Measurements from ENCODE around the gene CFTR. TPM values are rescaled to one million over a fixed set of nuclear protein-coding genes. Genes with fewer than 3 reads are reported as not detected.

CFTR gene
- total and polyA plus RNA-seq, 4 experiments from 2014 or later: not detected

DNA sequence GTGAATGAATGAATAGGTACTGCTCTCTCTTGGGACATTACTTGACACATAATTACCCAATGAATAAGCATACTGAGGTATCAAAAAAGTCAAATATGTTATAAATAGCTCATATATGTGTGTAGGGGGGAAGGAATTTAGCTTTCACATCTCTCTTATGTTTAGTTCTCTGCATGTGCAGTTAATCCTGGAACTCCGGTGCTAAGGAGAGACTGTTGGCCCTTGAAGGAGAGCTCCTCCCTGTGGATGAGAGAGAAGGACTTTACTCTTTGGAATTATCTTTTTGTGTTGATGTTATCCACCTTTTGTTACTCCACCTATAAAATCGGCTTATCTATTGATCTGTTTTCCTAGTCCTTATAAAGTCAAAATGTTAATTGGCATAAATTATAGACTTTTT, 1.2 kb downstream of the CFTR start:
- CTCF ChIA-PET (ENCODE audit: partially characterized antibody): no interaction called here
- no peaks in the 10 kb centered on the region for H3K9me3 ChIP-seq (ENCODE audit: control insufficient read depth in 1 of 2, low read length in 2 of 2)
- Mint-ChIP-seq H3K36me3 (no peaks in the 10 kb centered on the region), H3K9me3 (peaks cover 0 to 6% (median 2%) of the 10 kb centered on the region in 8 donors), H3K4me3 (no peak overlapping the region), H3K27ac (no peak overlapping the region), H3K27me3 (peaks cover 14 to 15% of the 10 kb centered on the region in 2 donors), H3K4me1 (peaks cover 0 to 4% (median 2%) of the 10 kb centered on the region in 4 donors)
- no peaks in the 10 kb centered on the region for H3K4me1 ChIP-seq (ENCODE audit: insufficient read depth, low read length)
- H3K27ac ChIP-seq (ENCODE audit: low read depth, low read length): no peak overlapping the region
- POLR2A ChIA-PET (ENCODE audit: partially characterized antibody): no interaction called here
- intact Hi-C loops (cut with micrococcal nuclease): no loop called here
- H3K27me3 ChIP-seq (ENCODE audit: insufficient read depth, low read length): no peaks in the 10 kb centered on the region
- H3K4me3 ChIP-seq (ENCODE audit: low read length in 2 of 2): no peak overlapping the region
- no peaks in the 10 kb centered on the region for H3K36me3 ChIP-seq (ENCODE audit: insufficient read depth, low read length)
- DNase-seq: no peak

DNA sequence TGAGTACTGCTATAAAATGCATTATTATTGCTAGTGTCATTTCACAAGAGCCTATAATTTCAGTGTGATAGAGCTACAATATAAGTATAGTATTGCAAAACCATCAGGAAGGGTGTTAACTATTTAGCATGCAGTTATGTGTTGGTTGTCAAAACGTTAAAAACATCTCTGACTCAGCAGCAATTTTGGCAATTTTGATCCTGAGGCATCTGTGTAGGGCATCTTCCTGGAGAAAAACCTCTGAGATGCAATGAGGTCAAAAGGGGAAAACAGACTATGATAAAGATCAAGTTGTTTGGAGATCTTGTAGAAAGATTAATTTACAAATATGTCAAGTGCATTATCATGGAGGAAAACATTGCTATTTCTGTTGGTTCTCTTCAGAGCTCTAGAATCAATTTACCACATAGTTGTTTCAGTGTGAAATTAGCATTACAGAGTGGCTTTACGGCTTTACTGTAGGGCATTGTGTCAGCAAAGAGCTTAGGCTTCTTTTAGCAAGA, 5.3 kb downstream of the CFTR start:
- DNase-seq: no peak
- intact Hi-C loops (cut with micrococcal nuclease): no loop called here
- H3K27me3 ChIP-seq (ENCODE audit: insufficient read depth, low read length): no peaks in the 10 kb centered on the region
- ChIA-PET POLR2A (ENCODE audit: partially characterized antibody) (no interaction called here), CTCF (ENCODE audit: partially characterized antibody) (interaction anchor here (0.6 kb wide), 1 partner anchor 71 kb away, joined by 3 read pairs; no protein-coding TSS in a partner anchor)
- no peaks in the 10 kb centered on the region for H3K4me1 ChIP-seq (ENCODE audit: insufficient read depth, low read length)
- H3K4me3 ChIP-seq (ENCODE audit: low read length in 2 of 2): no peak overlapping the region
- Mint-ChIP-seq H3K9me3 (peaks cover 0 to 4% (median under 1%) of the 10 kb centered on the region in 8 donors), H3K27ac (no peak overlapping the region), H3K4me3 (no peak overlapping the region), H3K36me3 (no peaks in the 10 kb centered on the region), H3K27me3 (peaks cover 2 to 7% of the 10 kb centered on the region in 2 donors), H3K4me1 (no peaks in the 10 kb centered on the region)
- H3K27ac ChIP-seq (ENCODE audit: low read depth, low read length): no peak overlapping the region
- no peaks in the 10 kb centered on the region for H3K9me3 ChIP-seq (ENCODE audit: control insufficient read depth in 1 of 2, low read length in 2 of 2)
- no peaks in the 10 kb centered on the region for H3K36me3 ChIP-seq (ENCODE audit: insufficient read depth, low read length)

DNA sequence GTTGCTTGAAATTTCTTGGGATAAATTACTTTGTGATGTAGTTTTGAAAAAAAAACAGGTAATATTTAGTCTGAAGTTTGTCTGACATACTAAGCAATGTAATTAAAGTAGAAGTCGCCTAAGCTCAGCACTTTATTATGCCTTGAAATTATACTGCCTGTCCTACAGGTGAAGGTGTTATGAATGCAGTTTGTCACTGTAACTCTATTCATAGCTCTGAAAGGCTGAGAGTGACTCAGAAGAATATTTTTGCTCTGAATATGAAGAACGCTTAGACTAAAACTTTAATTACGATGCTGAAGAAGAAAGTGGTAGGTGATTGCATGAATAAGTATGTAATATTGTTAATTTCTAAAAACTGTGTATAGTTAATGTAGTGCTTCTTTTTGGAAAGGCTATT, 9.2 kb downstream of the CFTR start:
- Histone ChIP-seq H3K27ac (ENCODE audit: low read depth, low read length) (no peak overlapping the region), H3K27me3 (ENCODE audit: insufficient read depth, low read length) (no peaks in the 10 kb centered on the region), H3K4me3 (ENCODE audit: low read length in 2 of 2) (no peak overlapping the region), H3K9me3 (ENCODE audit: control insufficient read depth in 1 of 2, low read length in 2 of 2) (no peaks in the 10 kb centered on the region), H3K36me3 (ENCODE audit: insufficient read depth, low read length) (no peaks in the 10 kb centered on the region), H3K4me1 (ENCODE audit: insufficient read depth, low read length) (no peaks in the 10 kb centered on the region)
- Mint-ChIP-seq H3K27ac (no peak overlapping the region), H3K4me3 (no peak overlapping the region), H3K27me3 (no peaks in the 10 kb centered on the region), H3K9me3 (peaks cover 0 to 2% (median 0%) of the 10 kb centered on the region in 8 donors), H3K4me1 (no peaks in the 10 kb centered on the region), H3K36me3 (no peaks in the 10 kb centered on the region)
- ChIA-PET POLR2A (ENCODE audit: partially characterized antibody) (no interaction called here), CTCF (ENCODE audit: partially characterized antibody) (no interaction called here)
- intact Hi-C loops (cut with micrococcal nuclease): no loop called here
- no peak for DNase-seq

DNA sequence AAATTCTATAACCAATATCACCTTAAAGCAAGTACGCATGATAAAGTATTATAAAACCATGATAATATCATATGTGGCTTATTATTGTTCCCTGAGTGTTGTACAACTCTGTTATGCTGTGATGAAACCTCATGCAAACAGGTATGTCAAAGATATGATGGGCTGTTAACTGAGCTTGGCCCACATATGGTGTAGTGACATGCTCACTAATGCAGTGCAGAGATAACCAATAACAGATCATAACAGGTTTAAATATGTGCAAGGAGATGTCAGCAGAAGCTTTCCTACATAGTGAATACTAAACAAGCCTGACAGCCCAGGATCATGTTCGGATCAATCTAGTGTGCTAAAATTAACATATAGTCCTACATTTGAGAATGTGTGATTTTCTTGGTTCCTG, 9.6 kb downstream of the CFTR start:
- Mint-ChIP-seq H3K36me3 (no peaks in the 10 kb centered on the region), H3K27ac (no peak overlapping the region), H3K4me1 (no peaks in the 10 kb centered on the region), H3K27me3 (no peaks in the 10 kb centered on the region), H3K4me3 (no peak overlapping the region), H3K9me3 (peaks cover 0 to 2% (median 0%) of the 10 kb centered on the region in 8 donors)
- intact Hi-C loops (cut with micrococcal nuclease): no loop called here
- ChIA-PET CTCF (ENCODE audit: partially characterized antibody) (no interaction called here), POLR2A (ENCODE audit: partially characterized antibody) (no interaction called here)
- Histone ChIP-seq H3K36me3 (ENCODE audit: insufficient read depth, low read length) (no peaks in the 10 kb centered on the region), H3K4me1 (ENCODE audit: insufficient read depth, low read length) (no peaks in the 10 kb centered on the region), H3K9me3 (ENCODE audit: control insufficient read depth in 1 of 2, low read length in 2 of 2) (no peaks in the 10 kb centered on the region), H3K4me3 (ENCODE audit: low read length in 2 of 2) (no peak overlapping the region), H3K27ac (ENCODE audit: low read depth, low read length) (no peak overlapping the region), H3K27me3 (ENCODE audit: insufficient read depth, low read length) (no peaks in the 10 kb centered on the region)
- DNase-seq: no peak

DNA sequence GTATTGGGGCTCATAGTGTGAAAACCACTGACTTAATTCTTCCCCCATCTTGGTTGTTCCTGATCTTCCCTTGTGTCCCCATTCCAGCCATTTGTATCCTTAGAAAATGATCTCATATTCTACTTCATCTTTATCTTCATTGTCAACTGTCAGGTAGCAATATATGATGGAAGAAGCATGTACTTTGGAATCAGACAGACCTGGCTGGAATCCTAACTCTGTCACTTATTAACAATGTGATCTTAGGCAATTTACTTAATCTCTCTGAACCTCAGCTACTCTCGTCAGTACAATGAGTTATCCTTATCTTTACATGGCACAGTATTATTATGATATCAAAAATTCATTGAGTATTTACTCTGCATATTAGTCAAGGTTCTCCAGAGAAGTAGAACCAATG, 10.1 kb downstream of the CFTR start:
- no peaks in the 10 kb centered on the region for H3K36me3 Mint-ChIP-seq
- H3K9me3 ChIP-seq (ENCODE audit: control insufficient read depth in 1 of 2, low read length in 2 of 2): no peaks in the 10 kb centered on the region
- no peak overlapping the region for H3K4me3 Mint-ChIP-seq
- POLR2A ChIA-PET (ENCODE audit: partially characterized antibody): no interaction called here
- DNase-seq: no peak
- H3K27ac ChIP-seq (ENCODE audit: low read depth, low read length): no peak overlapping the region
- no peaks in the 10 kb centered on the region for H3K36me3 ChIP-seq (ENCODE audit: insufficient read depth, low read length)
- intact Hi-C loops (cut with micrococcal nuclease): no loop called here
- H3K4me1 ChIP-seq (ENCODE audit: insufficient read depth, low read length): no peaks in the 10 kb centered on the region
- no peak overlapping the region for H3K4me3 ChIP-seq (ENCODE audit: low read length in 2 of 2)
- H3K27me3 Mint-ChIP-seq: no peaks in the 10 kb centered on the region
- peaks cover 0 to 2% (median 0%) of the 10 kb centered on the region in 8 donors for H3K9me3 Mint-ChIP-seq
- no peaks in the 10 kb centered on the region for H3K4me1 Mint-ChIP-seq
- no peak overlapping the region for H3K27ac Mint-ChIP-seq
- CTCF ChIA-PET (ENCODE audit: partially characterized antibody): no interaction called here
- H3K27me3 ChIP-seq (ENCODE audit: insufficient read depth, low read length): no peaks in the 10 kb centered on the region

DNA sequence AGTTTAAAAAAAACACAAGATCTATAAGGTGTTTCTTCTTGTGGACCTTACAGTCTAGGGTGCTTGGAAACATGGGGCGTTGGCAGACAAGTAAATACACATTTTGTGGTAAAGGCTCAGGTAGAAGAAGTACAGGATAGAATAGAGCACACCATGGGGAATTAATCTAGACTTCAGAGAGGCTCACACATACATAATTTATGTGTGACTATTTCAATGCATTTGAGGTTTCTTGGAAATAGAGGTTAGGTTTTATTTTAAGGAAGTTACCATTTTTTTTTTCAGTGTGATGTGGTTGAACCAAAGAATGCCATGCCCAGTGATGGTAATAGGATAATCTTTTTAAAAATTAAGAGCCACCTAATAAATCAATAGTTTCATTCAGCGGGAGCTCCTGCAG, 12.8 kb downstream of the CFTR start:
- Mint-ChIP-seq H3K4me3 (no peak overlapping the region), H3K9me3 (peaks cover 0 to 4% (median 0%) of the 10 kb centered on the region in 8 donors), H3K36me3 (no peaks in the 10 kb centered on the region), H3K4me1 (no peaks in the 10 kb centered on the region), H3K27ac (no peak overlapping the region), H3K27me3 (no peaks in the 10 kb centered on the region)
- no peak overlapping the region for H3K4me3 ChIP-seq (ENCODE audit: low read length in 2 of 2)
- H3K36me3 ChIP-seq (ENCODE audit: insufficient read depth, low read length): no peaks in the 10 kb centered on the region
- no peak overlapping the region for H3K27ac ChIP-seq (ENCODE audit: low read depth, low read length)
- no peaks in the 10 kb centered on the region for H3K27me3 ChIP-seq (ENCODE audit: insufficient read depth, low read length)
- H3K9me3 ChIP-seq (ENCODE audit: control insufficient read depth in 1 of 2, low read length in 2 of 2): no peaks in the 10 kb centered on the region
- DNase-seq: no peak
- intact Hi-C loops (cut with micrococcal nuclease): no loop called here
- ChIA-PET POLR2A (ENCODE audit: partially characterized antibody) (no interaction called here), CTCF (ENCODE audit: partially characterized antibody) (no interaction called here)
- H3K4me1 ChIP-seq (ENCODE audit: insufficient read depth, low read length): no peaks in the 10 kb centered on the region

DNA sequence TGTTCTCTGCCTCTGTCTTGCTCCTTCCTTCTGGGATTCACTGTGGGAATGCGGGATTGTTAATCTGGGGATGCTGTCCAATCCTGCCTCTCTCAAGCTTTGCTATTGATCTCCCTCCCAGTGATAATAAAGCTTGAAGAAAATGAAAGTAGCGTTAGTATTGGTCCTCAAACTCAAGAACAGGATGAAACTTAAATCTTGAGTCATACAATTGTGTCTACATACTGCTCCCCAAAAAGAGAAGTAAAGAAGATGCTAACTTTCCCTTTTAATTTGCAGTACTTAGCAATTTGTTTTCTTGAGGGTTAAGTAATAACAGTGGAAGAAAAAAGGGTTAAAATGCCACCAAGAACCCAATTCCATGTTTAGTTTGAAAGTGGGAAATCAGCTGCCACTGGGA, 13.6 kb downstream of the CFTR start:
- CTCF ChIA-PET (ENCODE audit: partially characterized antibody): no interaction called here
- Histone ChIP-seq H3K9me3 (ENCODE audit: control insufficient read depth in 1 of 2, low read length in 2 of 2) (no peaks in the 10 kb centered on the region), H3K36me3 (ENCODE audit: insufficient read depth, low read length) (no peaks in the 10 kb centered on the region), H3K4me3 (ENCODE audit: low read length in 2 of 2) (no peak overlapping the region), H3K27me3 (ENCODE audit: insufficient read depth, low read length) (no peaks in the 10 kb centered on the region), H3K27ac (ENCODE audit: low read depth, low read length) (no peak overlapping the region), H3K4me1 (ENCODE audit: insufficient read depth, low read length) (no peaks in the 10 kb centered on the region)
- intact Hi-C loops (cut with micrococcal nuclease): no loop called here
- Mint-ChIP-seq H3K36me3 (no peaks in the 10 kb centered on the region), H3K27ac (no peak overlapping the region), H3K27me3 (no peaks in the 10 kb centered on the region), H3K4me3 (no peak overlapping the region), H3K4me1 (no peaks in the 10 kb centered on the region), H3K9me3 (peaks cover 0 to 4% (median 0%) of the 10 kb centered on the region in 8 donors)
- DNase-seq: no peak
- POLR2A ChIA-PET (ENCODE audit: partially characterized antibody): no interaction called here

DNA sequence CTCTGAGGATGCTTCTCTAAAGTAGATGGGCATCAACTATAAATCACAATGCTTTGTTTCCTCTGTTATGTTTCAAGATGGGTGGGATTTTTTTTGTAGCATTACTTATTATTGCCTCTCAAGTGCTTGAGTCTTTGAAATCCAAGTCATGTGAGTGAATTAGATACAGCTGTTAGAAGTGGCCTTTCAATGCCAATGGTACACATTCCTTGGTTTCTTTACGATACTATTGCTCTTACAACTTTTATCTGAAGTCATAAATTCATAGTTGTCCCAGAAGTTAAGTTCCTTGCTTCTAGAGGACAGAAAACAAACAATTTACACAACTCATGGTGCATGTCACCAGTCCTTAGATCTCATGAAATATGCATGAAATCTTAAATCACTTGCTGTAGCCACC, 15.5 kb downstream of the CFTR start:
- H3K27ac ChIP-seq (ENCODE audit: low read depth, low read length): no peak overlapping the region
- H3K36me3 ChIP-seq (ENCODE audit: insufficient read depth, low read length): no peaks in the 10 kb centered on the region
- Mint-ChIP-seq H3K36me3 (no peaks in the 10 kb centered on the region), H3K9me3 (peaks cover 0 to 4% (median 0%) of the 10 kb centered on the region in 8 donors), H3K27me3 (no peaks in the 10 kb centered on the region), H3K4me3 (no peak overlapping the region), H3K27ac (no peak overlapping the region), H3K4me1 (no peaks in the 10 kb centered on the region)
- H3K4me3 ChIP-seq (ENCODE audit: low read length in 2 of 2): no peak overlapping the region
- H3K27me3 ChIP-seq (ENCODE audit: insufficient read depth, low read length): no peaks in the 10 kb centered on the region
- no peaks in the 10 kb centered on the region for H3K9me3 ChIP-seq (ENCODE audit: control insufficient read depth in 1 of 2, low read length in 2 of 2)
- POLR2A ChIA-PET (ENCODE audit: partially characterized antibody): no interaction called here
- H3K4me1 ChIP-seq (ENCODE audit: insufficient read depth, low read length): no peaks in the 10 kb centered on the region
- no peak for DNase-seq
- CTCF ChIA-PET (ENCODE audit: partially characterized antibody): no interaction called here
- intact Hi-C loops (cut with micrococcal nuclease): no loop called here
